Stimulated activated memory B cell treated with anti-CD40 and anti-IgM and Interleukin-4, amounts not matched to agents 10 μg/mL and 1 μg/mL and 100 μg/mL, for 72 hours (primary cell): ENCODE measurements around the gene ADGRB3.
"Not testable (repeated sequence)": the region's sequence is repeated elsewhere in the genome, so short reads cannot be mapped to it uniquely, and the experiment has no call there.

Source experiments
- ATAC-seq: fragments of 150-1000 bp; cut with Tn5 transposase; 2 replicates; pipeline ENCODE4 v1.10.0; 2021
- H3K27ac Mint-ChIP-seq: one replicate; pipeline ENCODE4 v1.8.0; 2022; ENCODE audit warnings: mild to moderate bottlenecking, mixed read lengths
- H3K27me3 Mint-ChIP-seq: one replicate; pipeline ENCODE4 v1.8.0; 2022; ENCODE audit warnings: mixed read lengths
- H3K36me3 Mint-ChIP-seq: one replicate; pipeline ENCODE4 v1.8.0; 2022; ENCODE audit warnings: mixed read lengths
- H3K4me1 Mint-ChIP-seq: one replicate; pipeline ENCODE4 v1.8.0; 2022; ENCODE audit warnings: mixed read lengths
- H3K4me3 Mint-ChIP-seq: one replicate; pipeline ENCODE4 v1.8.0; 2022; ENCODE audit warnings: mild to moderate bottlenecking, moderate library complexity, mixed read lengths
- H3K9me3 Mint-ChIP-seq: one replicate; pipeline ENCODE4 v1.8.0; 2022; ENCODE audit warnings: mixed read lengths

The ADGRB3 gene

DNA sequence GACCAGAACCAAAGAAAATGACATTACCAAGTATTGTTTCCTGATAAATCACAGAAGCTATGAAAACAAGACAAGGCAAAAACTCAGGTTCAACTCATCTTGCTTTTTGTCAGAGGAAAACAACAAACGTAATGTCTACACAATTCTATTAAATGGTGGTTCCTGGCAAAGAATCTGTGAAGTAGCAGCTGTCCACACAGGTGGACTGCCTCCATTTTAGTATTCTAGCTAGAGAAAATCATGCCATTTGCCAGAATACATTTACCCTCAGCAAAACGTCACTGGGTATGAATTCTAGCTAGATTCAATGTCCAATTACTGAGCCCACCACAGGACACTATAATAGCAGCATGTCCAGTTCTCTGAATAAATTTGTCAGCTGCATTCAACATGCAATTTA is 125.4 kb downstream of the ADGRB3 start:
- ATAC-seq: no peak
- Mint-ChIP-seq H3K4me1 (no peaks in the 10 kb centered on the region), H3K4me3 (no peak overlapping the region), H3K9me3 (no peaks in the 10 kb centered on the region), H3K36me3 (no peaks in the 10 kb centered on the region), H3K27me3 (no peaks in the 10 kb centered on the region), H3K27ac (no peak overlapping the region)

DNA sequence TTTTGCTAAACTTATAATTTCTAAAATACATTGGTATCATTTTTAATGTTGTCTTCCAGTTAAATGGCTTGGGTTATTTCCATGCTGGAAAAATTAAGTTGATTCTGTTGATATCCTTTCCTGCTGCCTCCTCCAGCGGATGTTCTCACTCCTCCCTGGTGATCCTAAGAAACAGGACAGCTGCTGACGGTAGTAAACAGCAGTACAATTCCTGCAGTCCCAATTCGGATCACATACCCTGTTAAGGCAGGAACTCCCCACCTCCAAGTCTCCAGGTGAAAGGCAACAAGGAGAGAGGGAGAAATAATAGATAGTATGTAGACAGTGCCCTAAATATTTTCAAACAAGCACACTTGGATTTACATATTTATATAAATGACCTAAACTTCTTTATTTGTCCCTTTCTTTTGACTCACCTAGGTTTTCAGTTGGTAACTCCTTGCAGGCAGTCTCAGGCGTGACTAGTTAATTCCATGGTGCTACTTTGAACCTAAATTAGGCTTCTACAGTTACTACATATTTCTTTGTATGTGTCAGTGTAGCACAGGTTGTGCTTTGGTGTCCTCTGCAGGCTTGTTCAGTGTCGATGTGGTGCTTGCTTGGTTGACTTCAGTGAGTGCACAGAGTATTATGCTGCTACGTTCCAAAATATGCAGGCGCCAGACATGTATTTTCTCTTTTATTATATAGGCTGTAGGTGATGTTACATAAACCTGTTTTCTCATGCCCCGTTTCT is 126.0 kb downstream of the ADGRB3 start:
- no peaks in the 10 kb centered on the region for H3K4me1 Mint-ChIP-seq
- H3K27me3 Mint-ChIP-seq: no peaks in the 10 kb centered on the region
- H3K27ac Mint-ChIP-seq: no peak overlapping the region
- H3K9me3 Mint-ChIP-seq: no peaks in the 10 kb centered on the region
- H3K4me3 Mint-ChIP-seq: no peak overlapping the region
- H3K36me3 Mint-ChIP-seq: no peaks in the 10 kb centered on the region
- ATAC-seq: no peak

DNA sequence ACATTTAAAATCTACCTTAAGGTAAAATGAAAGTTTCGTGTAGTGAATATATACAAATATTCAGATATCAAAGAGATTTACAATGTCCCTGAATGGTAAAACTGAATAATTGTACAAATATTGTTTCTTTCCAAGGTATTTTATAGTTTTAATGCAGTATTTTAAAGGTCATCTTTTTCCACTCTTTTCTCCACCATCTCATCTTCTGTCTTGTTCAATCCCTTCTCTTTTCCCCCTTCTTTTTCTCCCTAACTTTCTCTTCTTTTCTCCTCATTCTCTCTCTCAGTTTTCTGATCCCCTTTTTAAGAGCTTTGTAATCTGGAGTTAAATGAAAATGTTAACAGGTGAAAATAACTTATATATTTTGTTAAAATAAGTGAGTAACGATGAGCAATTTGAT is 126.9 kb downstream of the ADGRB3 start:
- ATAC-seq: no peak
- Mint-ChIP-seq H3K4me1 (no peaks in the 10 kb centered on the region), H3K4me3 (no peak overlapping the region), H3K27me3 (no peaks in the 10 kb centered on the region), H3K9me3 (no peaks in the 10 kb centered on the region), H3K36me3 (no peaks in the 10 kb centered on the region), H3K27ac (no peak overlapping the region)

DNA sequence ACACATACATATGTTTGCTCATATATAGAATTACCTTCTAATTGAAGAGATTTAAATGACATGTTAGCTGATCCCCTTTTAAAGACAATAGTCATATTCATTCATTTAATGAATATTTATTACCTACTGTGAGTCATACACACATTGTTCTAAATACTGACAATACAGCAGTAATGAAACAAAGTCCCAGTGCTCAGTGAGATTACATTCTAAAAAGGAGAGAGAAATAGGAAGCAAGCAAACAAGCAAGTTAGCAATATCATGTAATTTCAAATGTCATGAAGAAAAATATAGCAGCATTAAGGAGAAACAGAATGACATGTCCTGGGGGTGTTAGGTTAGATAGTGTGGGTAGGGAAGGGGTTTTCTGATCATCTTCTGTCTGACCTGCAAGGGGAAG is 136.3 kb downstream of the ADGRB3 start:
- H3K27ac Mint-ChIP-seq: no peak overlapping the region
- no peaks in the 10 kb centered on the region for H3K27me3 Mint-ChIP-seq
- H3K4me1 Mint-ChIP-seq: no peaks in the 10 kb centered on the region
- no peak for ATAC-seq
- peaks cover 10% of the 10 kb centered on the region for H3K9me3 Mint-ChIP-seq
- no peaks in the 10 kb centered on the region for H3K36me3 Mint-ChIP-seq
- H3K4me3 Mint-ChIP-seq: no peak overlapping the region

DNA sequence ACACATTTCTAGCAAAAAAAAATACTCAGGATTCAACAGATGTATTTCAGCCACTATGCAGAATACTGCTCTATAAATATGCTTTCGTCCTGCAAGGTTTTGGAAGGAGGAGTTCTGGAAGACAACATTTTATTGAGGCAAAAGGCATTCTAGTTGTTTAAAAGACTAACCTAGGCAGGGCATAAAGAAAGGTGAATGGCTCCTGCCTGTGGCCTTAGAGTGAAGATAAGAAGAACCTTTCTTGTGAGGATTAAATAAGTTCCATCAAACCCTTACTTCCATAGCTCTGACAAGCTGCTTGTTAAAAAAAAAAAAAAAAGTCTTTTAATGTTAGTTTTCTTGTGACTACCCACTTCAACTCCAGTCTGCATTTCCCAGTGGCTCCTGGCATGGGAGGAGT is 139.8 kb downstream of the ADGRB3 start:
- Mint-ChIP-seq H3K4me3 (no peak overlapping the region), H3K36me3 (no peaks in the 10 kb centered on the region), H3K27ac (no peak overlapping the region), H3K4me1 (no peaks in the 10 kb centered on the region), H3K27me3 (no peaks in the 10 kb centered on the region), H3K9me3 (no peaks in the 10 kb centered on the region)
- ATAC-seq: no peak

DNA sequence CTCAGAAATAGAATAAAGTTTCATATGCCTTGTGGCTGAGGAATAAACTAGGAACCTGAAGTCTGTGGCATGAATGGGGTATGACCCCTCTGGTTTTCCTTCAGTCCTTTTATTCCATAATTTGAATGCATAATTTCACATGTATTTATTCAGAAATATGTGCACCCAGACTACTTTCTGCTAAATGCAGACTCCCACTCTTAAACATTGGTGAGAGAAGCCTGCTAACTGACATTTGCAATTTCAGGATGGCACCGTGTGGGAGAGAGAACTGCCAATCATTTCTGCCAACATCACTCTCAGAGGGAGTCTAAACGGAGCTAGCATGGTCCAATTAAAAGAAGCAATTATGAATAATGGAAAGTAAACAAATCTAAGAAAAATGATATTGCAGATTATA is 141.3 kb downstream of the ADGRB3 start:
- Mint-ChIP-seq H3K4me1 (no peaks in the 10 kb centered on the region), H3K36me3 (no peaks in the 10 kb centered on the region), H3K27me3 (no peaks in the 10 kb centered on the region), H3K9me3 (no peaks in the 10 kb centered on the region), H3K4me3 (no peak overlapping the region), H3K27ac (no peak overlapping the region)
- ATAC-seq: no peak

DNA sequence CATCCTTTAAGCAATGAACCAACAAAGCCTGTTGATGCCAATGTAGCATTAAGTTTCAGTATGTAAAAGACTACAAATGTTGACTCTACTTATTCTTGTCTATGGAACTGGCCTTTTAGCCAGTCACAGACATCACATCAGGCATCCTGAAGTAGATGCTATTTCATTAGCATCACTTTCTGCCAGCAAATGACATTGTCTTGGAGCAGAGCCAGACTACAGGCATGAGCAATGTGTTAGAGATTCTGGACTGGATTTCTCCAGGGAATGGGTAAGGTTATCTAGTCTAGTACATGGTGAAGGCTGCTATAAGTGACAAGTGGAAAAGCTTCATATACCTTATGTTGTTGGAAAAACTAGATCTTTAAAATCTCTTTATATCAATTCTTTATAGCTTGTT is 142.9 kb downstream of the ADGRB3 start:
- no peaks in the 10 kb centered on the region for H3K27me3 Mint-ChIP-seq
- no peaks in the 10 kb centered on the region for H3K4me1 Mint-ChIP-seq
- H3K27ac Mint-ChIP-seq: no peak overlapping the region
- H3K9me3 Mint-ChIP-seq: peaks cover 2% of the 10 kb centered on the region
- no peaks in the 10 kb centered on the region for H3K36me3 Mint-ChIP-seq
- ATAC-seq: no peak
- H3K4me3 Mint-ChIP-seq: no peak overlapping the region

DNA sequence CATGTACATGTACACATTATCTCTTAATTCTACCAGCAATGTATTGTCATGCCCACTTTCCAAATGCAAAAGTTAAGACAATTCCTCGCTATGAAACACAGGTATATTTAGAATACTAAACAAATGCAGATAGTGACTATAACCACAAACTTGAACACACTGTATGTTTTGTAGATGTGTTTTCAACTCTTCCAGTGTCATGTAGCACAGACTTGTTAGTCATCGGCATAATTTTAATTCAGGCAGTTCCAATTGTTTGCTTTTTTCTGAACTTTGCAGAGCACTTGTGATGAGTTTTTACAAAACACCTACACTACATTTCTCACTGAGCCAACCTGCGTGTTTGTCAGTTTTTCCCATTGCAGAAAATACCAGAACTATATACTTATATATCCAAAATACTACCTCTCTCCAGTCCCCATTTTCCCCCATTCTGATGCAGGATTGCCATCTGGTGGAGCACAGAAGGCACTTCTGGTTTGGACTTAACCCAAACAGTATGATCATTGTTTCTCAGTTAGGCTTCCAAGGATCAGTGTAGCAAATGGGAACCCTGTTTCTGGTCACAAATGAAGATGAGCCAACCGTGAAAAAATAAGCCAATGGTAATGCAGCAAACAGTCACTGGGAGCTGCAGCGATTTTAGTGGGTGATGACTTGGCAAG is 143.4 kb downstream of the ADGRB3 start:
- Mint-ChIP-seq H3K27me3 (no peaks in the 10 kb centered on the region), H3K9me3 (peaks cover 5% of the 10 kb centered on the region), H3K27ac (no peak overlapping the region), H3K4me3 (no peak overlapping the region), H3K4me1 (no peaks in the 10 kb centered on the region), H3K36me3 (no peaks in the 10 kb centered on the region)
- no peak for ATAC-seq

DNA sequence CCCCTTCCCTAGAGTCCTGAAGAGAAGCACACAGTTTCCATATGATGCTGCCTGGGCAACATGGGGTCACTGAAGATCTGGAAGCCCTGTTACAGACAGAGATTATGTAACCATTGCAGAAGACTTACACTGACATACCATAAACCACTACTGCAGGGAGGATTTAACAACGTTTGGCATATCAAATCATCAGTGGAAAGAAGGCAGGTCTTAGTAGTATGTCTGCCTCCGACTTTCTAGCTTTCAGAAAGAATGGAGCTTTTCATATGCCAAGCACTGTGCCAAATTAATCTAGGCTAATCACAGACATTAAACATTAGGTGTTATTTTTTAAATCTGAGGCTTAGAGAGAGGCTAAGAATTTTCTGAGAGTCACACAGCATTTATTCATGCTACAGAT is 144.3 kb downstream of the ADGRB3 start:
- H3K4me3 Mint-ChIP-seq: no peak overlapping the region
- H3K36me3 Mint-ChIP-seq: no peaks in the 10 kb centered on the region
- H3K4me1 Mint-ChIP-seq: no peaks in the 10 kb centered on the region
- no peak overlapping the region for H3K27ac Mint-ChIP-seq
- no peak for ATAC-seq
- peaks cover 5% of the 10 kb centered on the region for H3K9me3 Mint-ChIP-seq
- H3K27me3 Mint-ChIP-seq: no peaks in the 10 kb centered on the region

DNA sequence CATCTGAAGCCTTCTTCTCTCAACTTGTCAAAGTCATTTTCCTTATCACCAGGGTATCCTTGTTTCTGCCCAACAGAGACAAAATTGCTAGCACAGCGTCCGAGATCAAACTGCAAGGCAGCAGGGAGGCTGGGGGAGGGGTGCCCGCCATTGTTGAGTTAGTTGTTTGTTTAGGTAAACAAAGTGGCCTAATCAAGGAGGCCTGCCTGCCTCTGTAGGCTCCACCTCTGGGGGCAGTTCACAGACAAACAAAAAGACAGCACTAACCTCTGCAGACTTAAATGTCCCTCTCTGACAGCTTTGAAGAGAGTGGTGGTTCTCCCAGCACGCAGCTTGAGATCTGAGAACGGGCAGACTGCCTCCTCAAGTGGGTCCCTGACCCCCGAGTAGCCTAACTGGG is 155.0 kb downstream of the ADGRB3 start:
- not testable (repeated sequence) for H3K4me3 Mint-ChIP-seq, ATAC-seq, H3K27ac Mint-ChIP-seq, H3K4me1 Mint-ChIP-seq, H3K27me3 Mint-ChIP-seq, H3K9me3 Mint-ChIP-seq, H3K36me3 Mint-ChIP-seq

DNA sequence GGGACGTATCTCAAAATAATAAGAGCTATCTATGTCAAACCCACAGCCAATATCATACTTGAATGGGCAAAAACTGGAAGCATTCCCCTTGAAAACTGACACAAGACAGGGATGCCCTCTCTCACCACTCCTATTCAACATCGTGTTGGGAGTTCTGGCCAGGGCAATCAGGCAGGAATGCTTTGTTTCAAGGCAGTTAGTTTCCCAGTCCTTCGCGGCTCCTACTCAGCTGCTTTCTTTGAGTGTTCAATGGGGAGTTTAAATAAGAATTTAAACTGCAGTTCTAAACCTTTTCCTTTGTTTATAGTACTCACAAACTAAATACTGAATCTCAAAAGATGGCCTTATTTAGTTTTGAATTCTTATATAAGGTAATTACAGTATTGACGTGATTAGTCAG is 179.9 kb downstream of the ADGRB3 start:
- H3K9me3 Mint-ChIP-seq, H3K4me3 Mint-ChIP-seq, H3K36me3 Mint-ChIP-seq, ATAC-seq, H3K4me1 Mint-ChIP-seq, H3K27me3 Mint-ChIP-seq, H3K27ac Mint-ChIP-seq: not testable (repeated sequence)

DNA sequence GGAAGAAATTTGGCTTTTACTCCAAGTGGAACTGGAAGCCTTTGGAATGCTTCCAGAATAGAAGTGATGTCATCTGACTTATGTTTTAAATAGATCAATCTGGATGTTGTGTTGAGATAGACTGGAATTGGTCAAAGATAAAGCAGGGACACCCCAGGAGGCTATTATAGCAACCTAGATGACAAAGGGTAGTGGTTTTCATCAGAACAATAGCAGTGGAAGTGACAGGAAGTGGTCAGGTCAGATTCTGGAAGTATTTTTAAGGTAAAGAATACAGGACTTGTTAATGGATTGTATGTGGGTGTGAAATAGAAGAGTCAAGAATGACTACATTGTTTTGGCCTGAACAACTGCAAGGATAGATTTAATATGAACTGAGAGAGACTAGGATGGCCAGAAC is 191.4 kb downstream of the ADGRB3 start:
- no peak for ATAC-seq
- H3K9me3 Mint-ChIP-seq: no peaks in the 10 kb centered on the region
- no peak overlapping the region for H3K27ac Mint-ChIP-seq
- no peak overlapping the region for H3K4me3 Mint-ChIP-seq
- no peaks in the 10 kb centered on the region for H3K36me3 Mint-ChIP-seq
- H3K27me3 Mint-ChIP-seq: no peaks in the 10 kb centered on the region
- no peaks in the 10 kb centered on the region for H3K4me1 Mint-ChIP-seq

DNA sequence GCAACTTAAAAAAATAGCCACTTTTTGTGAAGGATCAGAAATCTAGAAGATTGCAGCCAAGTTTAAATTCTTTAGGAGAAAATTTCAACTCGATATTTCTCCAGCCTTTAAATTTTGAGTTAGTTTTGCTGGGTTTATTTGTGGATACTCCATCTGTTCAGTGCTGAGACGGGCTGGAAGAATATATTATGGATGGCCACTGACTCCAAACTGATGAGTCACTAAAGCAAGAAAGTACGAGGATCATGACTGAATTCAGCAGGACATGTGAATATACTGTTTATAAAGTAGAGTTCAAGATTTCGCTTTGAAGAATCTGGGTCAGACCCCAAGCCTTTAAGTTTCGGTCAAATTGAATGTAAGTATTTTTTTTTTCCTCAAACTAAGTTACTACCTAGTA is 199.5 kb downstream of the ADGRB3 start:
- ATAC-seq: no peak
- Mint-ChIP-seq H3K9me3 (peaks cover 3% of the 10 kb centered on the region), H3K4me3 (no peak overlapping the region), H3K27me3 (no peaks in the 10 kb centered on the region), H3K27ac (no peak overlapping the region), H3K36me3 (no peaks in the 10 kb centered on the region), H3K4me1 (no peaks in the 10 kb centered on the region)

DNA sequence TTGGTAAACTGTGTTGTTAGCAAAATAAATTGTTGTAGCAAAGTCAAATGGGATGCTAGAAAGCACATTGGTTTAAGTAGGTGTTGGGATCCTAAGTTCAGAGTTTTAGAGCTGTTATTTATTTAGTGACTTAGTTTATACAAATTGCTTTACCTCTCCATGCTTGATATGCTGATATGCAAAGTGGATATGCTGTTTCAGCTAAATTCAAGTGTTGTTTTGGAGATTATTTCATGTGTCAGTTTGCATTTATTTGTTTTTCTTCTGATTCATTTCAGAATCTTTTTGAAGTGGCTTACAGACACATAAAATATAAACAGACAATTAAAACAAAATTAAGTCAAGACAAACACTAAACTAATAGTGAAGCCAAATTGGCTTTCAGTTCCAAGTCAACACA is 203.5 kb downstream of the ADGRB3 start:
- H3K36me3 Mint-ChIP-seq: no peaks in the 10 kb centered on the region

DNA sequence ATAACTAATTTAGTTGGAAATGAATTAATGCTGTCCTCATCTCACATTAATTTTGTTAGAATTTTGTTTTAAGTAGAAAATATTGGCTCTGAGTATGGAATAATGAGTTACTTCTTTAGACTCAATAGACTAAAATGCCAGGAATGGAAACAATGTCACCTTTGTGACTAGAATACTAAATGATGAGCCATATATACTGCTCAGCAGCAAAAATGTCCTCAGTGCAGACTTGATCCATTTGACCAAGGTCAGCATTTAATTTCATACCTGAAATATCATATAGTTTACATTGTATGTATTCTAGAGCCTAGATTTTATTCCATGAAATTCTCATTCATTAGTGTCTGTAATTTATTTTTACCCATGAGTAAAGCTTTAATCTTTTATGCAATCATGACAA is 217.7 kb downstream of the ADGRB3 start:
- ATAC-seq: no peak

More for the DNA sequence above, 203.5 kb downstream of the ADGRB3 start:
- no peaks in the 10 kb centered on the region for H3K27me3 Mint-ChIP-seq
- H3K9me3 Mint-ChIP-seq: peaks cover 15% of the 10 kb centered on the region
- H3K4me3 Mint-ChIP-seq: no peak overlapping the region
- H3K27ac Mint-ChIP-seq: no peak overlapping the region
- no peak for ATAC-seq
- H3K4me1 Mint-ChIP-seq: no peaks in the 10 kb centered on the region

DNA sequence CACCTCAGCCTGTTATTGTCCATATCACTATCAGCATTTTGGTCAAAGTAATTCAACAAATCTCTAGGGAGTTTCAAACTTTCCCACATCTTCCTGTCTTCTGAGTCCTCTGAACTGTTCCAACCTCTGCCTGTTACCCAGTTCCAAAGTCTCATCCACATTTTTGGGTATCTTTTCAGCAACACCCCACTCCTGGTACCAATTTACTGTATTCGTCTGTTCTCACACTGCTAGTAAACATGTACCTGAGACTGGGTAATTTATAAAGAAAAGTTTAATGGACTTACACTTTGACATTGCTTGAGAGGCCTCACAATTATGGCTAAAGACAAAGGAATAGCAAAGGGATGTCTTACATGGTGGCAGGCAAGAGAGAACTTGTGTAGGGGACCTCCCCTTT is 224.2 kb downstream of the ADGRB3 start:
- no peak overlapping the region for H3K4me3 Mint-ChIP-seq
- H3K27ac Mint-ChIP-seq: no peak overlapping the region
- no peaks in the 10 kb centered on the region for H3K36me3 Mint-ChIP-seq
- no peak for ATAC-seq
- peaks cover 12% of the 10 kb centered on the region for H3K9me3 Mint-ChIP-seq
- H3K27me3 Mint-ChIP-seq: no peaks in the 10 kb centered on the region
- H3K4me1 Mint-ChIP-seq: no peaks in the 10 kb centered on the region

More for the DNA sequence above, 217.7 kb downstream of the ADGRB3 start:
- Mint-ChIP-seq H3K36me3 (no peaks in the 10 kb centered on the region), H3K27me3 (no peaks in the 10 kb centered on the region), H3K27ac (no peak overlapping the region), H3K9me3 (peaks cover under 1% of the 10 kb centered on the region), H3K4me3 (no peak overlapping the region), H3K4me1 (no peaks in the 10 kb centered on the region)
